H4 (cell line): ENCODE results near the gene EHBP1. TPM values are rescaled to one million over a fixed set of nuclear protein-coding genes. Genes with fewer than 3 reads are reported as not detected.

ENCODE experiments used
- DNase-seq: peaks from one replicate; pipeline ENCODE4 v3.0.0-alpha.2; 2015; ENCODE audit warnings: low spot score
- total RNA-seq: library from RNA; depleted of rRNA; stranded (reverse); fragments of >200 nt; shearing (Covaris generic); gene quantifications from 2 replicates; pipeline ENCODE4 v1.2.3, GENCODE V29; 2014

EHBP1 gene
- total RNA-seq, 1 experiment from 2014 or later, result 13.9 TPM

GRCh38 chr2:62884514-62884913 is 179.0 kb downstream of the EHBP1 start:
- no peak for DNase-seq

DNA sequence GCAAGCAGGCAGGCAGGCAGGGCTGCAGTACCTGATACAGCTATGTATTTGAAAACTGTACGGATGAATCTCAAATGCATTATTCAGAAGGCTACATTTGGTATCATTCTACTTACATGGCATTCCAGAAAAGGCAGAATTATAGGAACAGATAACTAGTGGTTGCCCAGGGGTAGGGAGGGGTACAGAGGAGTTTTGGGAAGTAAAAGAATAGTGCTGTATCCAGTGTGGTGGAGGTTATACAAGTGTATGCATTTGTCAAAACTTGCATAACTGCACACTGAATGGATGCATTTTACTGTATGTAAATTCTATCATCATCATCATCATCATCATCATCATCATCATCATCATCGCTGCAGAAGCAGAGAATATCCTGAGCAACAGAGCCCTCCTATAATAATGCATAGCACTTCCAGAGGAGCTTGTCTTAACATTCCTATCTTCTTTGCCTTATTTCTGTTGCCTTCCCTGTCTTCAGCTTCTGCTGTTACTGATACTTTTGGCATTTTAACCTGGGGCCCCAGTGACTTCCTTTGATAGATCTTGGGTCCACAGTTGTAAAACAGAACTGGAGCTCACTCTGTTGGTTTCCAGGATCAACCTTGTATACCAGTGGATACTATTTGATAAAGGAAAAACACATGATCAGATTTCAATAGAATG is 189.6 kb downstream of the EHBP1 start:
- DNase-seq, result no peak

DNA sequence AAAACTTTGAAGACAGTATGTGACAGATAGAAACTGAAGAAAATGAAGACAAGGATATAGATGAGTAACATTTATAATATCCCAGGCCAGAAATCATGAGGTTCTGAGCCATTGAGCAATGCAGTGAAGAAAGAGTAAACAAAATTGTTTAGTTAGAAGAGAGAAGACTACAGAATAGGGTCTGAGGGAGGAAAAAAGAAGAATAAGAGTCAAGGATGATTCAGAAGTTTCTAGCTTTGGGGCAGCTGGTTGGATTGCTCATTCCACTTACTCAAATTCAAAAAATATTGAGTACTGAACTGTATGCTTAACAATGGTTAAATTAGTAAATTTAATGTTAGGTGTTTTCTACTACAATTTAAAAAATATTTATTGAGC is 190.1 kb downstream of the EHBP1 start:
- DNase-seq, result no peak

DNA sequence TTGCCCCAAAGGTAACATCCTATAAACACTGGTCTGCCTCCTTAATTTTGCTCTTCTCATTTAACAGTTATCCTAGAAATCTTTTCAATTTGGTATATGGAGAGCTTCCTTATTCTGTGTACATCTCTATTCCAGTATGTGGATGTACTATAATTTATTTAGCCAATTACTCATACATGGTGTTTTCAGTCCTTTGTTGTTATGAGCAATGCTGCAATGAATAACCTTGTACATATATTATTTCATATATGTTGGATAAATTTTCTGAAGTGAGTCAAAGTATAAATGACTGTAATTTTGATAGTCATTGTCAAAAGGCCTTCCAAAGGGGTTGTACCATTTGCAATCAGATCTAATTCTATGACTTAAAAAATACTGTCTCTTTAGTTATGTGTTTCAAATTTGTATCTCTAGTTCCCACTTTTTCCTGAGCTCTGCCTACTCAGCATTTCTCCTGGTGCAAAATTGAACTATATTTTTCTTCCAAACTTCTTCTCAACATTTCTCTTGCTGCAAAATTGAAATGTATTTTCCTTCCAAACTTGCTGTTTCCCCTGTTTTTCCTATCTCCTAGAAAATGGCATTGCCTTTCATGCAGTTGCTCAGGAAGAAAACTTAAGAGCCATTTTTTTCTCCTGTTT is 191.8 kb downstream of the EHBP1 start:
- DNase-seq, result no peak

DNA sequence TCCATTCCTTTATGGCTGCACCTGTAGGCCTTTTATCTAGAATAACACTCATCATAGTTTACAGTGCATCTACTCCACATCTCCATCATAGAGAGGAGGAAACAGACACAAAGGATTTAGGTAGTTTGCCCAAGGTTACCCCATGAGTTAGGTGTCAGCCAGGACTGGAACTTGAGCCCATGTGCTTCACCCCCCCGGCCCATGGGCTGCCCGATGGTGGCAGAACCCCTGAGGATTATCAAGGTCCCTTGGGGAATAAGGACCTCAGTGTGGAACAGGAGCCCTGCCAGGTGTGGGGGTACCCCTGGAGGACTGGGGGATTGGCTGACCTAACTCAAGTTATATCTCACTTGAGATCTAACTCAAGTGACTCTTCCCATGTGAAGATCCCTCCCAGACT is 198.8 kb downstream of the EHBP1 start:
- no peak for DNase-seq

DNA sequence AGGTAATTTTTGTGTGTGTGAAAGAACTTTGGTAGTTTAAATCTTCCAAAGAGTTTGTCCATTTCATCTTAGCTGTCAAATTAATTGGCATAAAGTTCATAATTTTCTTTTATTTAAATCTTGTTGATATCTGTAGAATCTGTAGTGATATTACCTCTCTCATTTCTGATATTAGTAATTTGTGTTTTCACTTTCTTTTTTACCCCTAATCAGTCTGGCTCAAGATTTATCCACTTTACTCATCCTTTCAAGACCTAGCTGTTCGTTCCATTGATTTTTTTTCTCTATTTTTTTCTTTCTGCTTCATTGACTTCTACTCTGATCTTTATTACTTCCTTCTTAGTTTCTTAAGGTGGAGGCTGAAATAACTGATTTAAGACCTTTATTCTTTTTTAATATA is 202.6 kb downstream of the EHBP1 start:
- no peak for DNase-seq

GRCh38 chr2:62913311-62913710 is 207.8 kb downstream of the EHBP1 start:
- no peak for DNase-seq

GRCh38 chr2:62919041-62919440 is 213.5 kb downstream of the EHBP1 start:
- DNase-seq, result no peak

DNA sequence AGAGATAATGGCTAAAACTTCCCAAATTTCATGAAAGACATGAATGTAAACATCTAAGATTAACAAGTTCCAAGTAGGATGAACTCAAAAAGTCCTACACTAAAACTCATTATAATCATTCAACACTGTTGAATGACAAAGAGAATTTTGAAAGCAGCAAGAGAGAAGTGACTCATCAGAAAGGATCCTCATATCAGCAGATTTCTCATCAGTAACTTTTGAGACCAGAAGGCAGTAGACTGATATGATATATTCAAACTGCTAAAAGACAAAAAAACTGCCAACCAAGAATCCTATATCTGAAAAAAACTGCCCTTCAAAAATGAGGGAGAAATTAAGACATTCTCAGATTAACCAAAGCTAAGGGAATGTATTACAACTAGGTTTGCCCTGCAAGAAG is 214.6 kb downstream of the EHBP1 start:
- DNase-seq, result no peak

- no peak for DNase-seq
Measured at GRCh38 chr2:62923242-62923641, 217.7 kb downstream of the EHBP1 start.

DNA sequence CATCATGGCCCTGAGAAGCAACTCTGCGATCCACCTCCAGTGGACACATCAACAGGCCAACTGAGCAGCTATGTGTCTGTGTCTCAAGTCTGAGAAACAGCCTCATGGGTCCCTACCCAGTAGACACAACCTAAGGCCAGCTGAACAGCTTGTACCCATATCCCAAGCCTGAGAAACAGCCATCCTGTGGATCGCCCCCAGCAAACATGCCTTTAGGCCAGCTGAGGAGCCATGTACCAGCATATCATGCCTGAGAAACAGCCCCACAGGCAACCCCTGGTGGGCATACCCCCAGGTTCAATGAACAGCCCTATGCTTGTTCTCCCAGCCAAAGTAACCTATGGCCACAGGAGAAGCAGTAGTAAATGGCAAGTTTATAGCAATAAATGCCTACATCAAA is 218.4 kb downstream of the EHBP1 start:
- DNase-seq, result no peak

GRCh38 chr2:62928015-62928414 is 222.5 kb downstream of the EHBP1 start:
- no peak for DNase-seq

DNA sequence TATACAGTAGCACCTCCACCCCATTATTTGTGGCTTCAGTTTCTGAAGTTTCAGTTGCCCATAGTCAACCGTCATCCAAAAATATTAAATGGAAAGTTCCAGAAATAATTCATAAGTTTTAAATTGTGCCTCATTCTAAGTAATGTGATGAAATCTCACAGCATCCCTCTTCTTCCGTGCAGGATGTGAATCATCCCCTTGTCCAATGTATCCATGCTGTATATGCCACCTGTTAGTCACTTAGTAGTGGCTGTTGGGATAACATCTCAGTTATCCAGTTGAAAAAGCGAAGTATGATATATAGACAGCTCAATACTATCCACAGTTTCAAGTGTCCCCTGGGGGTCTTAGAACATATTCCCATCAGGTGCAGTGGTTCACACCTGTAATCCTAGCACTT is 226.0 kb downstream of the EHBP1 start:
- no peak for DNase-seq

DNA sequence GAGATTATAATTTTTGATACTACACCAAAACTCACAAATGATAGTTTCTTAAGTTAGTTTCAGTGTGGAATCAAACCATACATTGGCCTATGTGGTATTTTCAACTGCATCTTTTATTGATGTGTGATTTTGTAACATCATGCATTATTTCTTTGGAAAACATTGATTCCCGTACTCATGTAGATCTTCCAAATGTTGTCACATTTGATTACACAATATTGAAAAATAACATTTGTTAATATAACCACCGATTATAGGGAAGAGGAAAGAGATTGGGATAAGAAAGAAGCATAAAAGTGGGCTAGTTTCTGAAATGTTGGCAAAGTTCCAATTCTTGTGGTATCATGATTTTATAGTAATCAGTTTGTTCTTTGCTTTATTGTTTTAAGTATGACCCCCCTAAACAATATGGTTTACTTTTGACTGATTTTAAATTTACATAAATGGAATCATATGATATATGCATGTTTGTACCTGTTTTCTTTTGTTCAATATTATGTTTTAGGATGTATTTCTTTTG is 227.9 kb downstream of the EHBP1 start:
- DNase-seq, result no peak

DNA sequence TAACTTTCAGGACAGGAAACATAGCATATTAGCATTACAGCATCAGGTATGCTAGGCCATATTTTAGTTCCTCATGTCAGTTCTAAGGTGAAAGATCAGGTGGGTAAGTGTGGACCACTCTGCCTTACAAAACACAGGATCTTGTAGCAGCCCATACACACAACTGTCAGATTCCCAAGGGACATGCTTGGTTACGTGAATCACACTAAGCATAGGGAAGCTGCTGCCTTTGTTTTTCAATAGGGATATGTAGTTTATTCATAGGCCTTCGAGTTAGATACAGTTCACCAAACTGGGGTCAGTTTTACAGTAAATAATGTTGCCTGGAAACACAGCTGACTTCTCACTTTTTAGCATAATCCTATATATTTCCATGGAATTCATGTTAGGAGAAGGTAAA is 229.0 kb downstream of the EHBP1 start:
- DNase-seq, result no peak

DNA sequence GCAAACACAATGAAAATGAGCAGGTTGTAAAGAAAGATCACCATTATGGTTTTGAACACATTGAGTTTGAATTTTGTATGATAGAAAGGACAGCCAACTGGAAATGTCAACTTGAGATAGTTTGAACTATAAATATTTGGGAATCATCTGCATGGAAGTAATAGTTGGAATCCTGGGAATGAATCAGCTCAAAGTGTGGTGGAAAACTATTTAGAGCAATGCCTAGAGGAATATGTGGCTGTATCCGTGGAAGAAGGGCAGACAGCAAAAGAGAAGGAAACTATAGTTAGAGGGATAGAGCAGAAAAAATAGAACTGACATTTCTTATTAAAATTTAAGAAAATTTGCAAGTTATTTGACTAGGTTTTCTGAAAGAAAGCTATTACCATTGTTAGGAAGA is 232.6 kb downstream of the EHBP1 start:
- no peak for DNase-seq

- no peak for DNase-seq
Measured at GRCh38 chr2:62939735-62940491, 234.4 kb downstream of the EHBP1 start.

DNA sequence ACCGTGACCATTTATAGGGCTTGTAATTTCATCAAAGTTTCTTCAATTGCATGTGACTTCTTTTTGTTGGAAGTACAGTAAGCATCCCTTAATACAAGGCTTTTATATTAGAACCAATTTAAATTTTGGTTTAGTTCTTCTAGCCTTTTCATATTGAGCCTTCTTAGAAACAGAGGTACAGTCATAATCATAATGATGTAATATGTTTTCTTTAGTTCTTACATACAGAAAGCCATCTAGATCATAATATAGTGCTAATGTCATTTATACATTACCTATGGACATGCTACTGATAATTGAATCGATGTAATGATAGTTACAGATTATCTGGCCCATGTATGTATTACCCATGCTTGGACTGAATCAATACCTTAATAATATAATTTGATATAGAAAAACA is 235.2 kb downstream of the EHBP1 start:
- DNase-seq, result no peak

DNA sequence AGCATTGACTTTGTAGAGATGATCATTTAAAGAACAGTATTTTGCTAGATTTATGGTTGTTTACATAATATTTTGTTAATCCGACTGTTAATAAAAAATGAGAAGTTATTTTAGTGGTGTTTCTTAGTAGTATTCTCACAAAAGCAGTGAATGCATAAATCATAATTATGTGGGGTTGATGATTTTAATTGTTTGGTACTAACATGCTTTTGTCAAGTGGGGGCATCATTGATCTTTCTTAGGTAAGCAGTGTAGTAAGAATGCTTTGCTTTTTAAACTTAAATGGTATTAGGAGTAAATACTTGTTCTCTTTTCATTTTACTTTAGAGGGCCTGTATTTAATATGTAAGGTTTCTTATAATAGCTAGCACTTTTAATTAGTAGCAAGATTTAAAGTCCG is 235.9 kb downstream of the EHBP1 start:
- no peak for DNase-seq

DNA sequence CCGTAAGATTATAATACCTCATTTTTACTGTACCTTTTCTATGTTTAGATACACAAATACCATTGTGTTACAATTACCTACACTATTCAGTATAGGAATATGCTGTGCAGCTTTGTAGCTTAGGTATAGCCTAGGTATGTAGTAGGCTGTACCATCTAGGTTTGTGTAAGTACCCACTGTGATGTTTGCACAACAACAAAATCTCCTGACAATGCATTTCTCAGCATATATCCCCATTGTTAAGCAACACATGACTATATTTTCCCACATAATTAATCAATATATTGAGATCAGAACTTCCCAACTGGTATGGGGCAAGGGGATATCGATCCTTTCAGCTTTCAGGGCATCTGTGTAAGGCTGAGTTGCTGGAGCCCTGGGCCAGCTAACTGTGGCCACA is 238.8 kb downstream of the EHBP1 start:
- no peak for DNase-seq

GRCh38 chr2:62947403-62947802 is 241.9 kb downstream of the EHBP1 start:
- DNase-seq, result no peak

DNA sequence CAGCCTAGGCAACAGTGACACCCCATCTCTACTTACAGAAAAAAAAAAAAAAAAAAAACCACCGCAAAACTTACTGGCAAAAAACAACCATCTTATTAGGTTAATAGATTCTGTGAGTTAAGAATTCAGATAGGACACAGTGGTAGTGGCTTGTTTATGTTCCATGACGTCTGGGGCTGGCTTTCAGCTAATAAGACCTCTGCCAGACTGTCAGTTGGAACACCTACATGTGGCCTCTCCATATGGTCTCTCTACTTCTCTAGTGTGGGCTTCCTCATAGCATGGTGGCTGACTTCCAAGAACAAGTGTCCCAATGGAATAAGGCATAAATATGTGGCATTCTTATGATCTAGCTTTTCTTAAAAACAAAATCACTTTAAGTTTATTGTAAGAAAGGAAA is 251.1 kb downstream of the EHBP1 start:
- no peak for DNase-seq

GRCh38 chr2:62958206-62958605 is 252.7 kb downstream of the EHBP1 start:
- DNase-seq, result no peak
